Measurements from ENCODE around the gene WDTC1.
A peak's percentile ranks its signal among the peaks of the same experiment; 100 is the strongest.
"Not testable (repeated sequence)": the region's sequence is repeated elsewhere in the genome, so short reads cannot be mapped to it uniquely, and the experiment has no call there.

The WDTC1 gene, protein sequence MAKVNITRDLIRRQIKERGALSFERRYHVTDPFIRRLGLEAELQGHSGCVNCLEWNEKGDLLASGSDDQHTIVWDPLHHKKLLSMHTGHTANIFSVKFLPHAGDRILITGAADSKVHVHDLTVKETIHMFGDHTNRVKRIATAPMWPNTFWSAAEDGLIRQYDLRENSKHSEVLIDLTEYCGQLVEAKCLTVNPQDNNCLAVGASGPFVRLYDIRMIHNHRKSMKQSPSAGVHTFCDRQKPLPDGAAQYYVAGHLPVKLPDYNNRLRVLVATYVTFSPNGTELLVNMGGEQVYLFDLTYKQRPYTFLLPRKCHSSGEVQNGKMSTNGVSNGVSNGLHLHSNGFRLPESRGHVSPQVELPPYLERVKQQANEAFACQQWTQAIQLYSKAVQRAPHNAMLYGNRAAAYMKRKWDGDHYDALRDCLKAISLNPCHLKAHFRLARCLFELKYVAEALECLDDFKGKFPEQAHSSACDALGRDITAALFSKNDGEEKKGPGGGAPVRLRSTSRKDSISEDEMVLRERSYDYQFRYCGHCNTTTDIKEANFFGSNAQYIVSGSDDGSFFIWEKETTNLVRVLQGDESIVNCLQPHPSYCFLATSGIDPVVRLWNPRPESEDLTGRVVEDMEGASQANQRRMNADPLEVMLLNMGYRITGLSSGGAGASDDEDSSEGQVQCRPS

DNA sequence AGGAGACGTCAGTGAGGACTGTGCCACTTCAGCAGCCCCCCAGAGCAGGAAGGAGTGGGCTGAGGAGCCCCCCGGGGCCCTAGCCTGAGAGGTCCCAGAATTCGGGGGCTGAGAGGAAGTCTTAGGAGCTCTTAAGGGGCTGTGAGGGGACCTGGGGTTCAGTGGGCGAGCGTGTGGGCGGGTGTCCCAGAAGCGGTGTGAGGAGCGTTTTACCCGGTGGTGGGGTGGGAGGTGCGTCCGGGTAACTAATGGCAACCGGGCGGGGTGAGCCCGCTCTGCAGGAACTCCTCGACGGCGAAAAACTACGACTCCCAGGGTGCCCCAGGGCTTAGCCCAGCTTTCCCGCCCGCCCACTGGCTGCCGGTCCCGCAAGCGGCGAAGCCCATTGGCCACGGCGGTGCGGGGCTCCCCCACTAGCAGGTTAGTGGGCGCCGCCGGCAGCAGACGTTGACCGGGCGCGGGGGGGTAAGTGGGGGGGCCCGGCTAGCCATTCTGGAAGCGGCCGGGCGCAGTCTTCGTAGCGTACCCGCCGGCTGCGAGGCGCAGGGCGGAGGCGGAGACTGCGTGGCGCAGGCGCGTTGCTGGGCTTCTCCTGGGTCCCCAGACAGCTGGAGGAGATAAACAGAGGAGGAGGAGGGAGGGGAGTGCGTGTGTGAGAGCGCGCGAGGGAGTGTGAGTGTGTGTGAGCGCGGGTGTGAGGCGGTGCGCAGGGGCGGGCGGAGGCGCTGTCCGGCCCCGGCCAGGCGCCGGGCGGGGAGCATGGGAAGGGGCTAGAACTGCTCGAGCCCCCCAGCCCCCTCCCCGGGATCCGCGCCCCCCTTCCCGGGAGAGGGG lies at the start of gene WDTC1:
Gene WDTC1 (plus strand): TSS at position 584 of the 834 bp plus-strand sequence. CDS start 26,423 bp downstream, outside the sequence.
- peak; percentile 99 for DNase-seq (ENCODE audit: low read depth)

DNA sequence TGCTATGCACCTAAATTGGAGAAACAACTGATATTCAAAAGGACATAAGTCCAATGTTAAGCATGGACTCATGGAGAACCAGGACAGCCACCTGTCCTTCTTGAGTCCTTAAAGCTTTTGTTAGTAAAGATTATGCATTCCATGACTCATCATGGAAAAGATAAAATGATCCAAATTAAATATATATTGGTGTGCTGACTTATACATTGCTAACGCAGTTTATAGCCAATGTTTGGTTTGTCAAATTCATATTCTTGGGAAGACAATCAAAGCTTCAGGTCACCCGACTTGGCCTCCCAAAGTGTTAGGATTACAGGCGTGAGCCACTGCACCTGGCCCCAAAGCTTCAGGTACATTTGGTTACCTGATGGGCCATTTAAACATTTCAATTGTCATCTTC lies 49.8 kb upstream of the WDTC1 start:
- DNase-seq (ENCODE audit: low read depth), result not testable (repeated sequence)

DNA sequence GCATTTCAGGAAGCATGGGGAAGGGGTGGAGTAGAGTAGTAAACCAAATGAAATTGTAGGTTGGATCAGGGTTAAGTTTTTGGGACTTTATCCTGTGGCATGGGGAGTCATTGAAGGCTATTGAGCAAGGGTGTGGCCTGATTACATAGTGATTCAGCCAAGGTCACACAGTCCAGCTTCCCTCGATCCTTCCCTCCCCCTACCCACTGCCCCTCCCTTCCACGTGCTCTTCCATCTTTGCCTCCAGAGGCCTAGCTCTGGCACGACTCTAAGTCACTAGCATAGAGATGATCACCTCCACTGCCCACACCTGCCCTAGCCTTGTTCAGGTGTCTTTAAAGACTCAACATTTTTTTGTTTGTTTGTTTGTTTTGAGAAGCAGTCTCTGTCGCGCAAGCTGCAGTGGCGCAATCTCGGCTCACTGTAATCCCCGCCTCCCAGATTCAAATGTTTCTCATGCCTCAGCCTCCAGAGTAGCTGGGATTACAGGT lies 42.3 kb upstream of the WDTC1 start:
- no peak for DNase-seq (ENCODE audit: low read depth)

DNA sequence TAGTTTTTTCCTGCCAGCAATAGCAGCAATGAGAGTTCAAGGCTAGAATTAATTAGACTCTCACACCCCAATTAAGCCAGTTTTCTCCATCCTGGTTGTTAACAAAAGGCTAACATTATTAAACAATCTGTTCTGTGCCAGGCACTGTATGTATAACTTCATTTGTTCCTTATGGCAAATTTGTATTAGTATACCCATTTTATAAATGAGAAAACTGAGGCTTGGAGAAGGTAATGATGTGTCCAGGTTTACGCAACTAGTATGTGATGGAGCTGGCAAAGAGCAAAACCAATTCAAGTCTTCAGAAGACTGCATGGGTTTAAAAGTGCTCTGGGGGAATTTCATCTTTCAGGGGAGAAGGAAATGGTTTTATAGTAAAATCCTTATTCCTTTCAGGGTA lies 41.2 kb upstream of the WDTC1 start:
- DNase-seq (ENCODE audit: low read depth), result no peak

DNA sequence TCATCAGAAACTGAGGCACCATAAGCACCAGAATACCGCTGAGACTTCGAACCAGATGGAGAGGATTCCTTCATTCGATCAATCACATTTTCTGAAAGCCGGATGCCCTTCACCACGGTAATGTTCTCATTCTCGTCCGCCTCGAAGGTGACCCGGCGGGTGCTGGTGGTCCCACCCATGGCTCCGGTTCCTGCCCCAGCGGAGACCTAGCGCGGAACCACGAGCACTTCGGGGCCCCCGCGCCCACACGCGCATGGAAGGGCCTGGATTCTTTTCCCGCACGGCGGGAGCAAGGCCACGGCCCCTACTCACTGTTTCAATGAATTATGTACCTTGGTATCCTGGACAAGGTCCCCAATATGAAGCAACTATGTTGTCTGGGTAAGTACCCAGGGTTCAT lies 33.1 kb upstream of the WDTC1 start:
- DNase-seq (ENCODE audit: low read depth), result no peak

DNA sequence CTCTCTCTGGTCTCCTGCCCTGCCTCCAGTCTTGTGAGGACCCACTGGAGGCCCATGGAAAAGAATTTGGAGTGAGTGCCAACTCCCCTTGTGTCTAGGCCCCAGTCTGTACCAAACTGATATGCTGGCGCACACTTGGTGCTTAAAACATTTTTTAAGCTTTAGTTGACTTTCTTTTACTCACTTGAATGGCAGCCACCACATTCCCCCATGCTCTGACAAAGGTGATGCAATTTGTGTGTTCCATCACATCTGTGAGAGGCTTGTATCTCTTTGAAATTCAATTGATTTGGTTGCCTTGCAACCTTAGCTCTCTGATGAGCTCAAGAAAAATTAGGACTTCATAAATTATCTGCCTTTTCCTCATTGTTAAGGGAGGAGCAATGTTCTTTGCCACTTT lies 30.5 kb upstream of the WDTC1 start:
- no peak for DNase-seq (ENCODE audit: low read depth)

DNA sequence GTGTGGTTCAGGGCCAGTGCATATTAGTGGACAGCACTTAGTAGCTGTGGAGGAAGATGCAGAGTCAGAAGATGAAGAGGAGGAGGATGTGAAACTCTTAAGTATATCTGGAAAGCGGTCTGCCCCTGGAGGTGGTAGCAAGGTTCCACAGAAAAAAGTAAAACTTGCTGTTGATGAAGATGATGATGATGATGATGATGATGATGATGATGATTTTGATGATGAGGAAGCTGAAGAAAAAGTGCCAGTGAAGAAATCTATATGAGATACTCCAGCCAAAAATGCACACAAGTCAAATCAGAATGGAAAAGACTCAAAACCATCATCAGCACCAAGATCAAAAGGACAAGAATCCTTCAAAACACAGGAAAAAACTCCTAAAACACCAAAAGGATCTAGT lies 27.2 kb upstream of the WDTC1 start:
- DNase-seq (ENCODE audit: low read depth), result not testable (repeated sequence)

DNA sequence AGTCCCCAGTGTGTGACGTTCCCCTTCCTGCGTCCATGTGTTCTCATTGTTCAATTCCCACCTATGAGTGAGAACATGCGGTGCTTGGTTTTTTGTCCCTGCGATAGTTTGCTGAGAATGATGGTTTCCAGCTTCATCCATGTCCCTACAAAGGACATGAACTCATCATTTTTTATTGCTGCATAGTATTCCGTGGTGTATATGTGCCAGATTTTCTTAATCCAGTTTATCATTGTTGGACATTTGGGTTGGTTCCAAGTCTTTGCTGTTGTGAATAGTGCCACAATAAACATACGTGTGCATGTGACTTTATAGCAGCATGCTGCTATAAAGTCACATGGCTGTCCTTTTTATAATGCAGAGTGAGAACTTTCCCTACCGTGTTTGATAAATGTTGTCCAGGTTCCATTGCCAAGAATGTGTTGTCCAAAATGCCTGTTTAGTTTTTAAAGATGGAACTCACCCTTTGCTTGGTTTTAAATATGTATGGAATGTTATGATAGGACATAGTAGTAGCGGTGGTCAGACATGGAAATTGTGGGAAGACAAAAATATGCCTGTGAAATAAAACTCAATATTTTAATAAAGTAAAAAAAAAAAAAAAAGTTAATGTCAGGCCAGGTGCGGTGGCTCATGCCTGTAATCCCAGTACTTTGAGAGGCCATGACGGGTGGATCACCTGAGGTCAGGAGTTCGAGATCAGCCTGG lies 26.1 kb upstream of the WDTC1 start:
- not testable (repeated sequence) for DNase-seq (ENCODE audit: low read depth)

DNA sequence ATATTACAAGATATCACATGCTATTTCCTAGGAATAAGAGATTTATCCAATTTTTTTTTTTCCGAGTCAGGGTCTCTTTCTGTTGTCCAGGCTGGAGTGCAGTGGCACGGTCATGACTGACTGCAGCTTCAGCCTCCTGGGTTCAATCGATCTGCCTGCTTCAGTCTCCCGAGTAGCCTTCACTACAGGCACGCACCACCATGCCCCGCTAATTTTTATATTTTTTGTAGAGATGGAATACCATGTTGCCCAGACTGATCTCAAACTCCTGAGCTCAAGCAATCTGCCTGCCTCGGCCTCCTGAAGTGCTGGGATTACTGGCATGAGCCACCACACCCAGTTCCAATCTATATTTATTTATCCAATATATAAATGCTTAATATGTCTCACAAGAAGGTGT lies 18.0 kb upstream of the WDTC1 start:
- DNase-seq (ENCODE audit: low read depth), result no peak

DNA sequence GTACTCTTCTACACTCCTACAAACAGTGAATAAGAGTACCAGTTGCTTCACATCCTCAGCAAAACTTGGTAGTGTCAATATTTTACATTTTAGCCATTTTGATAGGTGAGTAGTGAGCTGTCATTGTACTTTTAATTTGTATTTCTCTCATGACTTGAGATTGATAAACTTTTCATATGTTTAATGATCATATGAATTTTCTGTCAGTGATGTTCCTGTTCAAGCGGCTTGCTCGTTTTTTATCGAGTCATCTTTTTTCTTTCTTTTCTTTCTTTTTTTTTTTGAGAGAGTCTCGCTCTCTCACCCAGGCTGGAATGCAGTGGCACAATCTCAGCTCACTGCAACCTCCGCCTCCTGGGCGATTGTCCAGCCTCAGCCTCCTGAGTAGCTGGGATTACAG lies 17.0 kb upstream of the WDTC1 start:
- DNase-seq (ENCODE audit: low read depth), result no peak

DNA sequence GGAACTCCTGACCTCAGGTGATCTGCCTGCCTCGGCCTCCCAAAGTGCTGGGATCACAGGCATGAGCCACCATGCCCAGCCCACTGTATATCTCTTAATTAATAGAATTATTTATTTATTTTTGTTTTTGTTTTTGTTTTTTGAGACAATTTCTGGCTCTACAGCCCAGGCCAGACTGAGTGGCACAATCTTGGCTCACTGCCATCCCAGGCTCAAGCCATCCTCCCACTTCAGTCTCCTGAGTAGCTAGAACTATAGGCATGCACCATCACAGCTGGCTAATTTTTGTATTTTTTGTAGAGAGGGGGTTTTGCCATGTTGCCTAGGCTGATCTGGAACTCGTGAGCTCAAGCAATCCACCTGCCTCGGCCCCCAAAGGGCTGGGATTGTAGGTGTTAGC lies 15.7 kb upstream of the WDTC1 start:
- DNase-seq (ENCODE audit: low read depth), result no peak

DNA sequence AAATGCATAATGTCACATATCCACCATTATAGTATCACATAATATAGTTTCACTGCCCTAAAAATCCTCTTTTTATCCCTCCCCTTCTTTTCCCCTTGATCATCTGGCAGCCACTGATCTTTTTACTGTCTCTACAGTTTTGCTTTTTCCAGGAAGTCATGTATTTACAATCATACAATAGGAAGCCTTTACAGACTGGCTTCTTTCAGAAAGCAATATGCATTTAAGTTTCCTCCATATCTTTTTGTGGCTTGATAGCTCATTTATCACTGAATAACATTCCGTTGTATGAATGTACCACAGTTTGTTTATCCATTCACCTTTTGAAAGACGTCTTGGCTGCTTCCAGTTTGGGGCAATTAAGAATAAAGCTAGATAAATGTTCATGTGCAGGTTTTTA lies 14.3 kb upstream of the WDTC1 start:
- no peak for DNase-seq (ENCODE audit: low read depth)

DNA sequence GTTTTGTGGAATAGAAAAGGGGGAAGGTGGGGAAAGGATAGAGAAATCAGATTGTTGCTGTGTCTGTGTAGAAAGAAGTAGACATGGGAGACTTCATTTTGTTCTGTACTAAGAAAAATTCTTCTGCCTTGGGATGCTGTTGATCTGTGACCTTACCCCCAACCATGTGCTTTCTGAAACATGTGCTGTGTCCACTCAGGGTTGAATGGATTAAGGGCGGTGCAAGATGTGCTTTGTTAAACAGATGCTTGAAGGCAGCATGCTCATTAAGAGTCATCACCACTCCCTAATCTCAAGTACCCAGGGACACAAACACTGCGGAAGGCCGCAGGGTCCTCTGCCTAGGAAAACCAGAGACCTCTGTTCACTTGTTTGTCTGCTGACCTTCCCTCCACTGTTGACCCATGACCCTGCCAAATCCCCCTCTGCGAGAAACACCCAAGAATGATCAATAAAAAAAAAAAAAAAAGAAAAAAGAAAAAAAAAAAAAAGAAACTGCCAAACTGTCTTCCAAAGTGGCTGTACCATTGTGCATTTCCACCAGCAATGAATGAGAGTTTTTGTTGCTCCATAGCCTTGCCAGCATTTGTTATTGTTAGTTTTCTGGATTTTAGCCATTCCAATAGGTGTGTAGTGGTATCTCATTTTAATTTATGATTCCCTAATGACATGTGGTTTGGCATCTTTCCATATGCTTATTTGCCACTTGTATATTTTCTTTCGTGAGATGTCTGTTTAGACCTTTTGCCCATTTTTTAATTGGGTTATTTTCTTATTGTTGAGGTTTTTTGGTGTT lies 13.5 kb upstream of the WDTC1 start:
- not testable (repeated sequence) for DNase-seq (ENCODE audit: low read depth)

DNA sequence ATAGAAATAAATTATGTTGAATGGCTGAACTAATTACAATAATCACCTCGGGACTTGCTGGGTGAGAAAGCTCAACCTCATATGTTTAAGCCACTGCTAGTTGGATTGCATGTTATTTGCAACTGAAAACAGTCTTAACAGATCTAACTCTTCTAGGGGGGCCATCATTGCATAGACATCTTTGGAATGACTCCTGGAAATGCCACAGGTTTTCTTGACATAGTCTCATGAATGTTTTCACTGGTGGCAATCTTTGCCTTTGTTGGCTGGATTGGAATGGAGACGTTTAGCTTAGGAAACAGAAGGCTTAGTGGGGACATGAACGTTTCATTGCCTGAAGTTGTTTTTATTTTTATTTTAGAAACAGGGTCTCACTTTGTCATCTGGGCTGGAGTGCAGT lies 8.8 kb upstream of the WDTC1 start:
- no peak for DNase-seq (ENCODE audit: low read depth)

DNA sequence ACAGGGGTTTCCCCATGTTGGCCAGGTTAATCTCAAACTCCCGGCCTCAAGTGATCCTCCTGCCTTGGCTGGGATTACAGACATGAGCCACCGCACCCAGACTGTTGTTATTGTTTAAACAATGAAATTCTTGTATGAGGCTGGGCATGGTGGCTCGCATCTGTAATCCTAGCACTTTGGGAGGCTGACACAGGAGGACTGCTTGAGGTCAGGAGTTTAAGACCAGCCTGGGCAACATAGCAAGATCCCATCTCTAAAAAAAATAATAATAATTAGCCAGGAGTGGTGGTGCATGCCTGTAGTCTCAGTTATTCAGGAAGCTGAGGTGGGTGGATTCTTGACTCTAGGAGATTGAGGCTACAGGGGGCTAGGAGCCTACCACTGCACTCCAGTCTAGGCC lies 6.7 kb upstream of the WDTC1 start:
- no peak for DNase-seq (ENCODE audit: low read depth)

DNA sequence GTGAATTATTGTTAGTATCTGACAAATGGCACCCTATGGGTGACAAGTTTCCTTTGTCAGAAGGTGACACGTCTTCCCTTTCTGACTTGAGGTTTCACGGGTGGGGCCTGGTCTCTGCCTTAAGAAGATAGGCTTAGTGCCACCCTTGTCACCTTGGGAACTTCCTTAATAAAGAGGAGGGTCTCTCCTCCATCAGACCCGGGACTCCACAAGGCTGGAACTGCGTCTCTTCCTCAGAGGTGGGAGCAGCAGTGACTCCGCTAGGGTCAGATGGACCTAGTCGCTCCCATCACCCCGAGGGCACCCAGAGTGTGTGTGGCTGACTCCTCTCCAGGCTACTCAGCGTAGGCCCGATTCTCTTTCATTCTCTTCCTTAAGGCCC lies 774 bp upstream of the WDTC1 start:
- no peak for DNase-seq (ENCODE audit: low read depth)

DNA sequence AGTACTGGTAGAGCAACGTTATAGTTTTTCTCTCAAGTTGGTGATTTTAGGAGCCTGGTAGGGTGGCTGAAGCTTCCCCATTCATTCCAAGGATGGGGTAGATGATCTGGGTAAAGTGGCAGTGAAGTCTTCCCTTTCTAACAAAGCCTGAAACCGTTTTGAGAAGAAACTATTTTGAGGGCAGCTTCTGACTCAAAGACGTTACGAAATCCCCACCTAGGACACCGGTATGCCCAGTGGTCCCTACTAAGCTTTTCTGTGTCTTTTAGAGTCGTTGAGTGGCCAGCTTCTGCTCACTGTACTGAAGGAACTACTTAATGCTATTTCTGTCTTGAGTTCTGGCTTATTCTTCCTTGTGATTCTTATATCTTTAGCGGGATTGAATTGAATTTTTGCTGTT lies 1.4 kb downstream of the WDTC1 start:
- no peak for DNase-seq (ENCODE audit: low read depth)

DNA sequence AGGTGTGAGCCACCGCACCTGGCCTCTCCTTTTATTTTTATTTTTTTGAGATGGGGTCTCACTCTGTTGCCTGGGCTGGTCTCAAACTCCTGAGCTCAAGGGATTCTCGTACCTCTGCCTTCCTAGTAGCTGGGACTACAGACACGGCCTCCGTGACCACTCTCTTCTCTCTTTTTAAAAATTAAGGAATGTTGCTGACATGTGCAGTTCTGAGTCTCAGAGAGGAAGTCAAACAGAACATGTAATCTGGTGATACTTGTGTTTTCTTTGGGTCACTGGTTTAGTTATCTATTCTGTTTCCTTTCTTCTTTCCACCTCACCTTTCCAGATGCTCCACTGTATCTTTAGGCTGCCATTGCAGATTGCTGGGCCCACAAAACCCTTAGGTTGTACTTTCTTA lies 2.7 kb downstream of the WDTC1 start:
- no peak for DNase-seq (ENCODE audit: low read depth)

DNA sequence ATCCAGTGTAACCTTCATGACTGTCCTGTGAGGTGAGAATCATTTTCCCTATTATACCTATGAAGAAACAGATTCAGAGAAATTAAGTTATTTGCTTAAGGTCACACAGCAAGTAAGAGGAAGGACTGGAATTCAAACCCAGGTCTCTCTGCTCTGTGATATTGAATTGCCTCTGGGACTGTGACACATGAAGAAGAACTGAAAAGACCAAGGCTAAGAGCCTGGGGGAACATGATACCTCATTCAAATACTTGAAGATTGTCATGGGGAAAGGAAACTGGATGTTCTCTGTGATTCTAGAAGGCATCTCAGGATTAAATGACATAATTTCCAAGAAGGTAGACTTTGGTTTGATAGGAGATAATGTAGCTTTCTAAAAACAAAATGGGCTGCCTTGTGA lies 3.6 kb downstream of the WDTC1 start:
- no peak for DNase-seq (ENCODE audit: low read depth)

DNA sequence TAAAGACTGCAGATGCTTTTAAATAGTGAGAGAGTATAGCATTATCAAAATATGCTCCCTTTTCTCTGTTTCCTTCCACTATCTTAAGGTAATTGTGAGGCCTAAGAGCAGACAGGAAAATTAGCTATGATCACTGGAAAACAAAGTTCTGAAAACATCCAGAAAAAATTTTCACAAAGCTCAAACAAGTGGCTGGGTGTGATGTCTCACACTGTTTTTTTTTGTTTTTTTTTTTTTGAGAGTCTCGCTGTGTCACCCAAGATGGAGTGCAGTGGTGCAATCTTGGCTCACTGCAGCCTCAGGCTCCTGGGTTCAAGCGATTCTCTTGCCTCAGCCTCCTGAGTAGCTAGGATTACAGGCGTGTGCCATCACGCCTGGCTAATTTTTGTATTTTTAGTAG lies 7.2 kb downstream of the WDTC1 start:
- no peak for DNase-seq (ENCODE audit: low read depth)

DNA sequence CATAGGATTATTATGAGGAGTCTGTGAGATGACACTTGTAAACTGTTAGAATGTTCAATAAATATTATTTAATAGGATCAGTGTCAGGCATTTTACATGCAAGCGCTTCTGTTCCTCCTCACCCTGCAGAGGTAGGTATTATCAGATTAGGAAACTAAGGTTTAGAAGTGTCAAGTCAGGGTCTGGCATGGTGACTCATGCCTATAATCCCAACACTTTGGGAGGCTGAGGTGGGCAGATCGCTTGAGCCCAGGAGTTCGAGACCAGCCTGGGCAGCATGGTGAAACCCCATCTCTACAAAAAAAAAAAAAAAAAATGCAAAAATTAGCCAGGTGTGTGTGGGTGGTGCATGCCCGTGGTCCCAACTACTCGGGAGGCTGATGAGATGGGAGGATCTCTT lies 9.2 kb downstream of the WDTC1 start:
- DNase-seq (ENCODE audit: low read depth), result not testable (repeated sequence)
